Skeletal muscle cell (primary cell): Measurements from ENCODE around the gene PRRG2.
"Not testable (repeated sequence)": the region's sequence is repeated elsewhere in the genome, so short reads cannot be mapped to it uniquely, and the experiment has no call there.

Experiments
- DNase-seq: peaks from one replicate; pipeline ENCODE4 v3.0.0-alpha.2; 2010; ENCODE audit warnings: low read depth
- H3K4me3 ChIP-seq: 2 replicates; pipeline ENCODE4 v1.5.1; 2011; ENCODE audit warnings: low read depth, mild to moderate bottlenecking, control low read depth, low read length, moderate library complexity

PRRG2 gene

DNA sequence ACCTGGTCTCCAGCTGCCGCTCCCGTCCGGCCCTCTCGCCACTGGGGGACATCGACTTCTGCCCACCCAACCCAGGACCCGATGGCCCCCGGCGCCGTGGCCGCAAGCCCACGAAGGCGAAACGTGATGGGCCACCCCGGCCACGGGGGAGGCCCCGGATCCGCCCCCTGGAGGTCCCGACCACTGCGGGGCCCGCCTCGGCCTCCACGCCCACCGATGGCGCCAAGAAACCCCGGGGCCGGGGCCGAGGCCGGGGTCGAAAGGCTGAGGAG, 16.5 kb downstream of the PRRG2 start:
- no peak overlapping the region for H3K4me3 ChIP-seq
- DNase-seq: no peak

- no peak overlapping the region for H3K4me3 ChIP-seq
- DNase-seq: no peak
Measured at GRCh38 chr19:49599378-49600295, 18.5 kb downstream of the PRRG2 start.

DNA sequence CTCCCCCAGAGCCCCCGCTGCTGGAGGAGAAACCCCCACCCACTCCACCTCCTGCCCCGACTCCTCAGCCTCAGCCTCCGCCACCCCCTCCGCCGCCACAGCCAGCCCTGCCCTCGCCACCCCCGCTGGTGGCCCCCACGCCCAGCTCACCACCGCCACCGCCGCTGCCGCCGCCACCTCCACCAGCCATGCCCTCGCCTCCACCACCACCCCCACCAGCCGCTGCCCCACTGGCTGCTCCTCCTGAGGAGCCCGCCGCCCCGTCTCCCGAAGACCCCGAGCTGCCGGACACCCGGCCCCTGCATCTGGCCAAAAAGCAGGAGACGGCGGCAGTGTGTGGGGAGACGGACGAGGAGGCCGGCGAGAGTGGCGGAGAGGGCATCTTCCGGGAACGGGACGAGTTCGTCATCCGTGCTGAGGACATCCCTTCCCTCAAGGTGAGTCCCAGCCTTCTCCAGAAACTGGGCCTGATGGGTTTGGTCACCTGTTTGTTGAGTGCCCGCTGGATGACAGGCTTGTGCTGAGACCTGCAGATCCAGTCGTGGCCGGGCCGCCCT, 20.4 kb downstream of the PRRG2 start:
- DNase-seq: no peak
- no peak overlapping the region for H3K4me3 ChIP-seq

- H3K4me3 ChIP-seq: no peak overlapping the region
- no peak for DNase-seq
Measured at GRCh38 chr19:49602806-49603205, 21.7 kb downstream of the PRRG2 start.

GRCh38 chr19:49605605-49606004, 24.5 kb downstream of the PRRG2 start:
- no peak for DNase-seq
- no peak overlapping the region for H3K4me3 ChIP-seq

- DNase-seq: no peak
- no peak overlapping the region for H3K4me3 ChIP-seq
Measured at GRCh38 chr19:49609499-49610092, 28.5 kb downstream of the PRRG2 start.

- H3K4me3 ChIP-seq: no peak overlapping the region
- no peak for DNase-seq
Measured at GRCh38 chr19:49613374-49613773, 32.3 kb downstream of the PRRG2 start.

DNA sequence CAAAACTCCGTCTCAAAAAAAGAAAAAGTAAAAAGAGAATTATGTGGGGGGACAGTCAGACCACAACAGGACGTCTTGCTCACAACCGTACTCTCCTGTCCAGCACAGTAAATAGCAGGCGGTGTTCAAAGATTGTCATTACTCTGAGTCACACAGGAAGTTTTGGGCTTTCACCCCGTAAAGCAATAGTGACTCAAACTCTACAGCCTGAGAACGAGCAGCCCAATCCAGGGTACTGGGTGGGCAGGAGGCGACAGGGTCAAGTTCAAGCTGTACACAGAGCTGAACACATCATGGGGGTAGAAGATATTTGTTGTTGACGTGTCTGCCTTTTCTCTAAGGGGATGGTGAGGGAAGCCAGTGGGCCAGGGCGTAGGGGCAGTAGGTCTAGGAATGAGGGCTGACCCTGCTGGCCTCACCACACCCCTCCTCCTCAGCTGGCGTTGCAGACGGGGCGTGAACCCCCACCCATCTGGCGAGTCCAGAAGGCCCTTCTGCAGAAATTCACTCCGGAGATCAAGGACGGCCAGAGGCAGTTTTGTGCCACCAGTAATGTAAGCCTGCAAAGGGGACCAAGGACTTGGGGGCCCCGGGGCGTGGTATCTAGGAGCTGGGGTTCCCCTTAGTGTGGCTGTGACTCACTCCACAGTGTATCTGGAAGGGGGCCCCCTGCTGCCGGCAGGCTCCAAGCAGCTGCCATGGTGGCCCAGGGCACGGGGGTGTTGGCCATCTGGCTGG, 33.1 kb downstream of the PRRG2 start:
- peak; percentile 71 for DNase-seq

DNA sequence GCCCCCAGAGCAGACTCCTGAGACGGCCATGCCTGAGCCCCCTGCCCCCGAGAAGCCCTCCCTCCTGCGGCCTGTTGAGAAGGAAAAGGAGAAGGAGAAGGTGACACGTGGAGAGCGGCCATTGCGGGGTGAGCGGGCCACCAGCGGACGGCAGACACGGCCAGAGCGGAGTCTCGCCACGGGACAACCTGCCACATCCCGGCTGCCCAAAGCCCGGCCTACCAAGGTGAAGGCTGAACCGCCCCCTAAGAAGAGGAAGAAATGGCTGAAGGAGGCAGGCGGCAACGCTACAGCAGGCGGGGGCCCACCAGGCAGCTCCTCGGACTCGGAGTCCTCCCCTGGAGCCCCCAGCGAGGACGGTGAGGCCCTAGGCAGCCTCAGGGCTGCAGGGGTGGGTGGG, 34.7 kb downstream of the PRRG2 start:
- no peak overlapping the region for H3K4me3 ChIP-seq
- no peak for DNase-seq

More for the DNA sequence above, 33.1 kb downstream of the PRRG2 start:
- H3K4me3 ChIP-seq: no peak overlapping the region

DNA sequence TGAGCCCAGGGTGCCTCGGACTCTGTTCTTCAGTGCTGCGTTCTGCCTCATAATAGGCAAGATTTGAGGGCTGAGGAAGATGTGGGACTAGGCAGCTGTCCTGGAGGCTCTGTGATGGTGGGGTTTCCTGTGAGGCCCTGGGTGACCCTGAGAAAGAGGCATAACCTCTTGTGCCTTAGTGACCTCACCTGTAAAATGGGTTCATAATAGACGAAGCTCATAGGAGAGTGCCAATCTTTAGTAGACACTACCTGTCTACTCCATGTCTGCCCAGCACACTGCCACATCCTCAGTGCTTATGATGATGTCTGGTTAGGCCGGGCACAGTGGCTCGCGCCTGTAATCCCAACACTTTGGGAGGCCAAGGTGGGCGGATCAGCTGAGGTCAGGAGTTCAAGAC, 35.4 kb downstream of the PRRG2 start:
- DNase-seq: no peak
- no peak overlapping the region for H3K4me3 ChIP-seq

DNA sequence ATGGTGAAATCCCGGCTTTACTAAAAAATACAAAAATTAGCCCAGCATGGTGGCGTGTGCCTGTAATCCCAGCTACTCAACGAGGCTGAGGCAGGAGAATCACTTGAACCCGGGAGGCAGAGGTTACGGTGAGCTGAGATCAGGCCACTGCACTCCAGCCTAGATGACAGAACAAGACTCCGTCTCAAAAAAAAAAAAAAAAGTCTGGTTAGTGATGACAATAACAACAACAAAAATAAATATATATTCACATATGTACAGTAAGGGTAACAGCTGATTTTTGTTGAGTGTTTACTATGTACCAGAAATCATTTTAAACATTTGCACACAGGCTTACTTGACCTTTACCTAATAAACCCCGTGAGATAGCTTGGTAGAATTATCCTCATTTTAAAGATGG, 35.8 kb downstream of the PRRG2 start:
- DNase-seq: no peak
- no peak overlapping the region for H3K4me3 ChIP-seq

DNA sequence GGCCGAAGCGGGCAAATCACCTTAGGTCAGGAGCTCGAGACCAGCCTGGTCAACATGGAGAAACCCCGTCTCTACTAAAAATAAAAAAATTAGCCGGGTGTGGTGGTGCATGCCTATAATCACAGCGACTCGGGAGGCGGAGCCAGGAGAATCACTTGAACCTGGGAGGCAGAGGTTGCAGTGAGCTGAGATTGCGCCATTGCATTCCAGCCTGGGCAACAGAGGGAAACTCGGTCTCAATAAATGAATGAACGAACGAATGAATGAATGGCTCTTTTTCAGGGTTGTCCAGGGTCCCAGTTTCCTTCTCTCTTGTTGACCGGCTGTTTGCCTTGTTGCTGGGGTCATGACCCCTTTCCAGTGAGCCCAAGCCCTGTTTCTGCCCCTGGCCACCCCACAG, 36.7 kb downstream of the PRRG2 start:
- not testable (repeated sequence) for DNase-seq, H3K4me3 ChIP-seq

DNA sequence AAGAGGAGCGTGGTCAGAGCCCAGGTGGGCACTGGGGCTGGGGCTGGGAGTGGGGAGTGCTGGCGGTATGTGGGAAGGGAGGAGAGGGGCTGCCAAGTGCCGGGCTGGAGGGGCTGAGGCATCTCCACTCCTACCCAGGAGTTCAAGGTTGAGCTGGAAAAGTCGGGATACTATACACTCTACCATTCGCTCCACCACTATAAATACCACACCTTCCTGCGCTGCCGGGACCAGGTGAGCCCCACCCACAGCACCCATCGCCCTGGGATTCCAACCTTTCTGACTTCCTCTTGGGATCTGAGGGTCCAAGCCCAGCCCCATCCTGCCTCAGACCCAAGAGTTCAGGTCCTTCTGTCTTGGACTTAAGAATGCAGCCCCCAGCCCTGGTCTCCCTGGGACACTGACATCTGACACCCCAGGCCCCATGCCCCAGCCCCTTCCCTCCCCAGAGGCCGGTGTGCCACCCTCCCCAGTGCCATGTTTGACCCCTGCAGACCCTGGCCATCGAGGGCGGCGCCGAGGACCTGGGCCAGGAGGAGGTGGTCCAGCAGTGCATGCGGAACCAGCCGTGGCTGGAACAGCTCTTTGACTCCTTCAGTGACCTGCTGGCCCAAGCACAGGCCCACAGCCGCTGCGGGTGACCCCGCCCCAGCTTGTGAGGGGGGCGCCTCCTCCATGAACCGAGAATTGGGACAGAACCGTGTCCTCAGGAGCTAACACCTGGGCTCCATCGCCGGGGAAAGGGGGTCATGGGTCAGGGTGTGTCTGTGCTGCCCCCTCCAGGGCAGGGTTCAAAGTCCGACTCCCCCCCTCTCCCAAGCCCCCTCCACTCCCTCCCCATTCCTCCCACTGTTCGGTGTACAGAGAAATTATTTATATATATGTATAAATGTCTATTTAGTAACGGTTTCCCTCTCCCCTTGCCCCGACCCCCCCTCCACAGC, 44.1 kb downstream of the PRRG2 start:
- DNase-seq: no peak
- no peak overlapping the region for H3K4me3 ChIP-seq

DNA sequence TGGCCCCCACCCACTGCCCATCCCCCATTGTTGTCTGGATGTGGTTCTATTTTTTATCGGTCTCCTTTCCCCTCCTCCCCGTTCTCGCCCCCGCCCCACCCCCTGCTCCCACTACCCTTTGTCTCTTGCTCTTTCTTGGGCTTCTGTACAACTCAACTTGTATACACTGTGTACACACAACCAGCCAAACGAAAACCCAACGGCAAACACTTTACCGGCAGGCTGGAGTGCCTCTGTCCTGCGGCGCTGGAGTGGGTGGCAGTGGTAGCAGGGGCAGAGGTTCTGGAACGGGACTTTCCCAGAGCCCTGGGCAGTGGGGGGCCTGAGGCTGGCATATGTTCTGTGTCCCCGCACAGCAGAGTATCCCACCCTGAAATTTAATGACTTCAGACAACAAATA, 45.1 kb downstream of the PRRG2 start:
- no peak overlapping the region for H3K4me3 ChIP-seq
- no peak for DNase-seq

DNA sequence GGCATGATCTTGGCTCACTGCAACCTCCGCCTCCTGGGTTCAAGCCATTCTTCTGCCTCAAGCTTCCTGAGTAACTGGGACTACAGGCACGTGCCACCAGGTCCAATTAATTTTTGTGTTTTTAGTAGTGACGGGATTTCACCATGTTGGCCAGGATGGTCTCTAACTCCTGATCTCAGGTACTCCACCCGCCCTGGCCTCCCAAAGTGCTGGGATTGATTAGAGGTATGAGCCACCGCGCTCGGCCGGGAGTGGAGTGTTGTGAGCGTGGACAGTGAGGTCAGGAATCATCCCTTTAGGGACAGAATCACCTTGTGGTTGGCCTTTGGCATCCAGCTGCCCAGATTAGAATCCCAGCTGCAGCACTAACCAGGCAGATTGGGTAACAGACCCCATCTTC, 48.5 kb downstream of the PRRG2 start:
- no peak overlapping the region for H3K4me3 ChIP-seq
- DNase-seq: no peak

GRCh38 chr19:49631014-49631588, 50.0 kb downstream of the PRRG2 start:
- H3K4me3 ChIP-seq: no peak overlapping the region
- DNase-seq: no peak

DNA sequence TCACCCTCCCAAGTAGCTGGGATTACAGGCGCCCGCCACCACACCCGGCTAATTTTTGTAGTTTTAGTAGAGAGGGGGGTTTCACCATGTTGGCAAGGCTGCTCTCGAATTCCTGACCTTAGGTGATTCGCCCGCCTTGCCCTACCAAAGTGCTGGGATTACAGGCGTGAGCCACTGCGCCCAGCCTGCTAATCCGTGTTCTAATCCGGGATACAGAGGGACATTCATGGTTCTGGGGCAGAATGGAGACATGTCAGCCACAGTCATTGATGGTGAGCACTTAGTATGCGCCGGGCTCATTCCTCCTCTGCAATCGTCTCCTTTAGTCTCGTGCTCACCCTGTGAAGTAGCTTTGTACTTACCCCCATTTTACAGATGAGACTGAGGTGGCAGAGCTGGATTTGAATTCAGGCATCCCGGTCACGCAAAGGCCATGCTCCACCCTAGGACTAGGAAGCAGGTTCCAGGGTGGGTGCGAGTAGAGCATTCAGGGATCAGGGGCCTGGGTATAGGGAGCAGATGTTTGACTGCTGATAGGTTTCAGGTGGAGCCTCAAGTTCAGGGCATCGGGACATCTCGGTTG, 50.6 kb downstream of the PRRG2 start:
- no peak overlapping the region for H3K4me3 ChIP-seq
- no peak for DNase-seq

GRCh38 chr19:49632576-49632975, 51.5 kb downstream of the PRRG2 start:
- DNase-seq: no peak
- H3K4me3 ChIP-seq: no peak overlapping the region

DNA sequence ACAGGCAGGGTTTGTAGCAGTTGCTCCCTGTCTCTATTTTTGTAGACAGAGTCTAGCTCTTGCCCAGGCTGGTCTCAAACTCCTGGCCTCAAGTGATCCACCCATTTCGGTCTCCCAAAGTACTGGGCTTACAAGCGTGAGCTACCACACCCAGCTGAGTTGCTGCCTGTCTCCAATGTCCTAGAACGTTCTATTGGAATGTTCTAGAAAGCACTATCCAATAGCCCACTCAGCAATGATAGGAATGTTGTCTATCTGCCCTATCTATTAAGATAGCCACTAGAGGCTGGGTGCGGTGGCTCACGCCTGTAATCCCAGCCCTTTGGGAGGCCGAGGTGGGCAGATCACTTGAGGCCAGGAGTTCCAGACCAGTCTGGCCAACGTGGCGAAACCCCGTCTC, 52.2 kb downstream of the PRRG2 start:
- not testable (repeated sequence) for DNase-seq, H3K4me3 ChIP-seq
